GM12874 (cell line): ENCODE results near the gene RANBP17.
A peak's percentile ranks its signal among the peaks of the same experiment; 100 is the strongest.

Source experiments
- TF ChIP-seq, protein P1 (sequence below): IDR thresholded peaks from 2 replicates; pipeline ENCODE4 v1.5.1; 2011; ENCODE audit warnings: low read depth, mild to moderate bottlenecking, control low read depth, low read length, moderate library complexity; ENCODE audit not compliant: insufficient read depth

The RANBP17 gene

DNA sequence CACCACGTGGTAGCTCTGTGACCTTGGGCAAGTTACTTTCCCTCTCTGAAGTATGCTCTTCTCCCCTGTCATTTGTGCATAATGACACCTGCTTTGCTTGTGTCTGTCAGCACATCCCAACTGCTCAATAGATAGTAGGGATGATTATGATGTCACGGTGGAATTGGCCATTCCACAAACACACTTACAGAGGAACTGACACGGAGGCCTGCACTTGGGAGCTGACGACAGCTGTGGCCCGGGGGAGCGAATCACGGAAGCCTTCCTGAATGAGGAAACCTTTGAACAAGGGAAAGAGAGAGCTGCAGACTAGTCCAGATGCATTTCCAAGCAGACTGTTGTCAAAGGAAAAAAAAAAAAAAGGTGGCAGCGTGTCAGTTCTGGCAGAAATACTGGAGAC, 468.2 kb downstream of the RANBP17 start:
- TF ChIP-seq, protein P1, sequence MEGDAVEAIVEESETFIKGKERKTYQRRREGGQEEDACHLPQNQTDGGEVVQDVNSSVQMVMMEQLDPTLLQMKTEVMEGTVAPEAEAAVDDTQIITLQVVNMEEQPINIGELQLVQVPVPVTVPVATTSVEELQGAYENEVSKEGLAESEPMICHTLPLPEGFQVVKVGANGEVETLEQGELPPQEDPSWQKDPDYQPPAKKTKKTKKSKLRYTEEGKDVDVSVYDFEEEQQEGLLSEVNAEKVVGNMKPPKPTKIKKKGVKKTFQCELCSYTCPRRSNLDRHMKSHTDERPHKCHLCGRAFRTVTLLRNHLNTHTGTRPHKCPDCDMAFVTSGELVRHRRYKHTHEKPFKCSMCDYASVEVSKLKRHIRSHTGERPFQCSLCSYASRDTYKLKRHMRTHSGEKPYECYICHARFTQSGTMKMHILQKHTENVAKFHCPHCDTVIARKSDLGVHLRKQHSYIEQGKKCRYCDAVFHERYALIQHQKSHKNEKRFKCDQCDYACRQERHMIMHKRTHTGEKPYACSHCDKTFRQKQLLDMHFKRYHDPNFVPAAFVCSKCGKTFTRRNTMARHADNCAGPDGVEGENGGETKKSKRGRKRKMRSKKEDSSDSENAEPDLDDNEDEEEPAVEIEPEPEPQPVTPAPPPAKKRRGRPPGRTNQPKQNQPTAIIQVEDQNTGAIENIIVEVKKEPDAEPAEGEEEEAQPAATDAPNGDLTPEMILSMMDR = no peak

DNA sequence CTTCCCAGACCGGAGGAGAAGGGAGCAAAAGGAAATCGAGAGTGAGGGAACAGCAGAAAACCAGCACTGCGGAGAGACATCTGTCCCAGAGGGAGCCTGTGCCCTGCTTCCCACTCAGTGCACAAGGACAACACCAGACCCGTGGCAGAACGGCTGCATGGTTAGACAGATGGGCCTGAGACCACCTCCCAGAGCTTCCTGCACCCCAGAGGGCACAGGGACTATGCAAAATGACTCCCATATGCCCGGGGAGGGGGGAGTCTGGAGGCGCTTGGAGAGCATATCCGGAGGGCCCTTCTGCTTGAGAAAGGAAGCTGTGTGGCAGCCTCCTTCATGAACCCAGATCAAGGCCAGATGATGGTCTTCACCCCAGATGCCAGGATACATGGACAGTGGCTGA, 473.8 kb downstream of the RANBP17 start:
- TF ChIP-seq, protein P1 = no peak

DNA sequence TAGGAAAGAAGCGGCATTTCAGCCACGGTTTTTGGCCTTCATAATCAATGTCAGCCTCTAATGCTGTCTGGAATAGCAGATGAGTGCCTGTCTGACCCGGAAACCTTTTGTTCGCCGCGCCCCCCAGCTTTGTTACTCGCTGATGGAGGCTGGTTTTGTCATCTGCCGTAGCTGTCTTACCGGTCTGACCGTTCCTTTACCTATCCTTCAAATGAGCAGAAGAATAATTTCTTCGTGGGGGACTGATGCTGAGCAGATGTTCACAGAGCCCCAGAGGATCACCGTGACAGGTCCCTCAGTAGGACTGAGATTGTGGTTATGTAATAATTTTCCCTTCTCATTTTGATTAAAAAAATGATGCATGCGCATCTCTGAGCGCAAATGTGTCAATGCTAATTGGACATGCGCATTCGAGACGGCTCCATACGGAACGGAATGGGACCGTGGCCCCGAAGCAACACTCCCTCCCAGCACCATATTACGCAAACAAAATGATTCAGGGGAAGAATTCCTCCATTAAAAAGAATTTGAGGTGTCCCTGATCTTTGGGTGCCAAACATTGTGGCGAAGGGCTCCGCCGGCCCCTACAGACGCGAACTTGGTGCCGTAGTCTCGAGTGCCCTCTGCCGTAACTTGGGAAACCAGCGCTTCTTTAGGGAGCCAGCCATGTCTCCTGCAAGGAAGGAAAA, 474.8 kb downstream of the RANBP17 start:
- TF ChIP-seq, protein P1 = peak; percentile 31; the same call in 1 of the 2 replicates

DNA sequence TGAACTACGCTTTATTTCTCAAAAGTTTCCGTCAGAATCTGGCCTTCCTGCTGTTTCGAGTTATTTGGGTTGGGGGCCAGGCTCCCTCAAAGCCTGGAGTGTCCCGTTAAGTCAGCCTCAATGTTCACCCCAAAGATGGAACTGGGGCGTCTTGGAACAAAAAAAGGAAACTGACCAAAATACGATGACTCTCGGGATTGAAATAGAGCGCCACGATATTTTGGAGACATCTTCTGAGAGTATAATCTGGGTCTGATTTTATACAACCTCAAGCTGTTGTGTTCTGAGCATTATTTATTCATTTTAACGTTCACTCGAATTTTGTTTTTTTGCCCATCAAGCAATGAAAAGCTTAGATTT, 475.4 kb downstream of the RANBP17 start:
- TF ChIP-seq, protein P1 = no peak

DNA sequence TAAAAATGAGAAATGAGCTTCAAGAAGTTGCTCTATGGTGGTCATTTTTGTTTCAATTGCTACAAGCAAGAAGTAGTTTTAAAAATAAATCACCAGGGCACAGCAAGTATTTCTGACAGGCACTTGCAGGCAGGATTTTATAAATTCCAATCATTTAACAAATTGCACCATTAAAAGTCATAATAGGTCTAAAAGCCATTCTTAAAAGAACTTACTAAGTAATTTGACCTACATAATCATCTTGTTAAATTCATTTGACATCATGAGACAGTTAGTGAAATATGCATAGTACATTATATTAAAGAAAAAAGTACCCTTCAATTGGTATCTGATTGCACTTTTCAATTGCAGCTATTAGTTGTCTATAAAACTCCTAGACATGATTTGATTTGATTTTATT, 478.2 kb downstream of the RANBP17 start:
- TF ChIP-seq, protein P1 = no peak

DNA sequence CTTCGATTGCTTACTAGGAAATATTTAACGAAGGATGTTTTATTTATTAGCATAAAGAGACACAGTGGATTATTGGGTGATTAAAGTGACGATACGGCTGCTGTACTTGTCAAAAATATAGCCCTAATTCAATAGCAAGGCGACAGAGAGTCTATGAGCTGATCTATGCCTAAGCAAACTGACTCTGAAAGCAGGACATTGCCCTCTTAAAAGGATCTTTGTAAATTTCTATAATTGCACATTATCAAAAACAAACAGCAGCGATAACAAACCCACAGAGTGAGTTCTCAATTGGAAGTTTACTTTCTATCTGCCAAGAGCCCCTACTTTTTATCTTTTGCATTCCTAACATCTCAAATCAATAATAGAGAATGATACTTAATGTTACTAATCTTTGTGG, 478.7 kb downstream of the RANBP17 start:
- TF ChIP-seq, protein P1 = no peak

DNA sequence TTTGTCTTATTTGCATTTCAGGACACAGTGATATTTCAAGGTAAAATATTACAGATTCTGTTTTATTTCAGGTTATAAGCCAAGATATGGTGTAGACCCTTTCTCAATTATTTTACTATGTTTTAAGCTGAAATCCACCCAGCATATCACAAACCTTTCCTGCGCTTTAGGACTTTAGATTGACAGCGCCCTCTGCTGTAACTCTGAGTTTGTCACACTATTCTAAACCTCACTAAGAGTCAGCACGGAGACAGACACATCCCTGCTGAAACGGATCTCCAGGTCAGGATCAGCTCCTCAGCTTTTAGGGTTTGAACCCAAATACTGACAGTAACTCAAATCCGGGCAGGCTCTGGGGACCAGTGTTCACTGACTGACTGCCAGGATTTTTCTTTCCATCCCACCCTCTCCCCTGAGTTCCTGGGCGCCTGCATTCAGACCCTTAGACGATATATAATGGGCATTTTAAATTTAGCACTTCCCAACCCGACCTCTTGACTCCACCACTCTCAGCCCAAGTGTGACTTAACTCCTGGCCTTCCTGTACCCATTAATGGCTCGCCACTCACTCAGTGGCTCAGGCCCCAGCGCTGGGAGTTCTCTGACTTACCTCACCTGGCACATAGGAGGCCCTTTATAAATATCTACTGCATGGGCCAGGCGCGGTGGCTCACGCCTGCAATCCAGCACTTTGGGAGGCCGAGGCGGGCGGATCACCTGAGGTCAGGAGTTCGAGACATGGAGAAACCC, 480.7 kb downstream of the RANBP17 start:
- TF ChIP-seq, protein P1 = peak; percentile 62
